Pancreas (tissue), 10 donors: Measurements from ENCODE around the gene ZNF283. TPM values are rescaled to one million over a fixed set of nuclear protein-coding genes. Genes with fewer than 3 reads are reported as not detected.
A peak's percentile ranks its signal among the peaks of the same experiment; 100 is the strongest.

ENCODE experiments used
- ATAC-seq, 4 donors: fragments of 200-7000 bp; cut with Tn5 transposase; one replicate each; pipeline versions ENCODE4 v1.8.0 to v1.9.1; 2020; ENCODE audit warnings: mild to moderate bottlenecking in 4 of 4, moderate library complexity in 4 of 4
- DNase-seq, 6 donors: peaks; one replicate each; pipeline ENCODE4 v3.0.0-alpha.2; 2020
- FAIRE-seq: peaks from 2 replicates; lab custom pipeline; 2012; peaks lifted over from hg19 to GRCh38; lab: Jason Lieb, UNC
- H3K27ac ChIP-seq, 4 donors: fragments of 200-600 bp; sonication (generic); 1 replicate in 3 of 4; 2 replicates in 1 of 4; pipeline versions ENCODE4 v1.5.0 to v1.8.0; 2020
- H3K27me3 ChIP-seq, 4 donors: fragments of 200-600 bp; one replicate each; pipeline ENCODE4 v1.8.0; 2021
- H3K36me3 ChIP-seq, 3 donors: fragments of 200-600 bp; sonication (generic) in 1 of 3; one replicate each; pipeline versions ENCODE4 v1.5.0 to v1.8.0; 2020 to 2021
- H3K4me1 ChIP-seq, 3 donors: fragments of 200-600 bp; one replicate each; pipeline ENCODE4 v1.8.0; 2021
- H3K4me3 ChIP-seq, 4 donors: fragments of 200-600 bp; sonication (generic) in 2 of 4; one replicate each; pipeline versions ENCODE4 v1.5.0 to v1.8.0; 2020 to 2021
- H3K9me3 ChIP-seq, 4 donors: fragments of 200-600 bp; one replicate each; pipeline ENCODE4 v1.8.0; 2021
- WGBS, 2 donors: extraction: QIAGEN DNeasy Blood & Tissue Kit; methylation state at CpG; one replicate each; pipeline ENCODE4 v1.1.7; 2013; 5-methylcytosine and 5-hydroxymethylcytosine counted together
- intact Hi-C, 3 donors: fragments of 100-400 bp; cut with DNase I; formaldehyde crosslinking; loops; one replicate each; pipeline versions ENCODE4 v1.11.1 to v1.14.2; 2022
- polyA plus RNA-seq, 2 donors: library from polyadenylated mRNA; stranded (reverse); fragments of 200-250 nt; gene quantifications; one replicate each; pipeline ENCODE4 v1.2.3, GENCODE V29; 2013
- total RNA-seq, 6 donors: library from RNA; stranded (reverse); fragmentation: NEBNext Ultra II Directional in 4 of 6; extraction: Animal tissue kit (Norgen Biotek cat#: 25700) in 4 of 6; gene quantifications; one replicate each; pipeline versions ENCODE4 v1.2.1 to v1.2.4, GENCODE V29; 2021 to 2023
- TF ChIP-seq, protein P1 (sequence below), 4 donors: fragments of 200-600 bp; sonication (generic) in 3 of 4; IDR thresholded peaks; one replicate each; pipeline versions ENCODE4 v1.5.0 to v1.8.0; 2021; ENCODE audit warnings: antibody characterized with exemption in 4 of 4
- donor health status: healthy with polysubstance abuse.
- donor health status: DM: no; HTN: no; CAD: no; lungs with moderate emphysema.
- donor health status: DM: no; HTN: no; CAD: no.
- donor health status: control.
- donor health status: control.
- donor health status: Bipolar disorder and iron deficiency.
- donor health status: DM: yes; HTN: yes; CAD: no.
- donor health status: DM: no; HTN: no; CAD: no.
- donor health status: DM: no; HTN: no; CAD: no.
- donor health status: DM: yes; HTN: yes; CAD: no.

Gene ZNF283
- total and polyA plus RNA-seq, 8 donors: 1.9 to 7.7 (median 3.6) TPM

GRCh38 chr19:43806848-43807247, 20.3 kb upstream of the ZNF283 start:
- intact Hi-C loops: no loop called here
- WGBS, 2 donors: 60 to 64% methylated on average over 5 of the region's 5 CpGs
- H3K9me3 ChIP-seq: no peaks in the 10 kb centered on the region
- TF ChIP-seq, protein P1, sequence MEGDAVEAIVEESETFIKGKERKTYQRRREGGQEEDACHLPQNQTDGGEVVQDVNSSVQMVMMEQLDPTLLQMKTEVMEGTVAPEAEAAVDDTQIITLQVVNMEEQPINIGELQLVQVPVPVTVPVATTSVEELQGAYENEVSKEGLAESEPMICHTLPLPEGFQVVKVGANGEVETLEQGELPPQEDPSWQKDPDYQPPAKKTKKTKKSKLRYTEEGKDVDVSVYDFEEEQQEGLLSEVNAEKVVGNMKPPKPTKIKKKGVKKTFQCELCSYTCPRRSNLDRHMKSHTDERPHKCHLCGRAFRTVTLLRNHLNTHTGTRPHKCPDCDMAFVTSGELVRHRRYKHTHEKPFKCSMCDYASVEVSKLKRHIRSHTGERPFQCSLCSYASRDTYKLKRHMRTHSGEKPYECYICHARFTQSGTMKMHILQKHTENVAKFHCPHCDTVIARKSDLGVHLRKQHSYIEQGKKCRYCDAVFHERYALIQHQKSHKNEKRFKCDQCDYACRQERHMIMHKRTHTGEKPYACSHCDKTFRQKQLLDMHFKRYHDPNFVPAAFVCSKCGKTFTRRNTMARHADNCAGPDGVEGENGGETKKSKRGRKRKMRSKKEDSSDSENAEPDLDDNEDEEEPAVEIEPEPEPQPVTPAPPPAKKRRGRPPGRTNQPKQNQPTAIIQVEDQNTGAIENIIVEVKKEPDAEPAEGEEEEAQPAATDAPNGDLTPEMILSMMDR (IDR thresholded peaks at IDR 0.05): no peak
- no peak overlapping the region for H3K4me3 ChIP-seq
- no peak overlapping the region for H3K27ac ChIP-seq
- FAIRE-seq (no peak), DNase-seq (no peak), ATAC-seq (no peak)
- H3K36me3 ChIP-seq: no peaks in the 10 kb centered on the region
- H3K27me3 ChIP-seq: no peaks in the 10 kb centered on the region
- H3K4me1 ChIP-seq: no peaks in the 10 kb centered on the region

- TF ChIP-seq, protein P1 (IDR thresholded peaks at IDR 0.05): no peak
- Histone ChIP-seq H3K36me3 (no peaks in the 10 kb centered on the region), H3K4me1 (no peaks in the 10 kb centered on the region), H3K9me3 (no peaks in the 10 kb centered on the region), H3K4me3 (no peak overlapping the region), H3K27ac (no peak overlapping the region), H3K27me3 (no peaks in the 10 kb centered on the region)
- intact Hi-C loops: no loop called here
- no peak for FAIRE-seq
- DNase-seq: no peak
- no peak for ATAC-seq
Observed at GRCh38 chr19:43807651-43808050, 19.5 kb upstream of the ZNF283 start.

GRCh38 chr19:43809762-43810696, 17.1 kb upstream of the ZNF283 start:
- H3K36me3 ChIP-seq: no peaks in the 10 kb centered on the region
- TF ChIP-seq, protein P1 (IDR thresholded peaks at IDR 0.05): peak in 2 of 4 donors; percentile 10 to 19
- ATAC-seq (peak in 3 of 4 donors; percentile 35 to 75 (median 47)), DNase-seq (no peak), FAIRE-seq (peak; percentile 94)
- H3K9me3 ChIP-seq: no peaks in the 10 kb centered on the region
- WGBS, 2 donors: 32 to 33% methylated on average over 6 to 7 of the region's 8 CpGs
- no peak overlapping the region for H3K4me3 ChIP-seq
- intact Hi-C loops: no loop called here
- H3K27me3 ChIP-seq: no peaks in the 10 kb centered on the region
- H3K27ac ChIP-seq: no peak overlapping the region
- H3K4me1 ChIP-seq: no peaks in the 10 kb centered on the region

GRCh38 chr19:43811837-43812236, 15.3 kb upstream of the ZNF283 start:
- H3K27ac ChIP-seq: no peak overlapping the region
- 21 to 52% methylated on average over 1 of the region's 1 CpG for WGBS, 2 donors

More at GRCh38 chr19:43811837-43812236, 15.3 kb upstream of the ZNF283 start:
- DNase-seq (no peak), ATAC-seq (no peak), FAIRE-seq (no peak)
- TF ChIP-seq, protein P1 (IDR thresholded peaks at IDR 0.05): no peak
- Histone ChIP-seq H3K36me3 (no peaks in the 10 kb centered on the region), H3K9me3 (no peaks in the 10 kb centered on the region), H3K4me3 (no peak overlapping the region), H3K27me3 (no peaks in the 10 kb centered on the region), H3K4me1 (no peaks in the 10 kb centered on the region)
- intact Hi-C loops: no loop called here
